ENCODE measurements around the gene NR2F1. TPM values are rescaled to one million over a fixed set of nuclear protein-coding genes. Genes with fewer than 3 reads are reported as not detected.

Gene NR2F1
- total RNA-seq, 2 donors from 2014 or later = 0.22 TPM; not detected in 1

DNA sequence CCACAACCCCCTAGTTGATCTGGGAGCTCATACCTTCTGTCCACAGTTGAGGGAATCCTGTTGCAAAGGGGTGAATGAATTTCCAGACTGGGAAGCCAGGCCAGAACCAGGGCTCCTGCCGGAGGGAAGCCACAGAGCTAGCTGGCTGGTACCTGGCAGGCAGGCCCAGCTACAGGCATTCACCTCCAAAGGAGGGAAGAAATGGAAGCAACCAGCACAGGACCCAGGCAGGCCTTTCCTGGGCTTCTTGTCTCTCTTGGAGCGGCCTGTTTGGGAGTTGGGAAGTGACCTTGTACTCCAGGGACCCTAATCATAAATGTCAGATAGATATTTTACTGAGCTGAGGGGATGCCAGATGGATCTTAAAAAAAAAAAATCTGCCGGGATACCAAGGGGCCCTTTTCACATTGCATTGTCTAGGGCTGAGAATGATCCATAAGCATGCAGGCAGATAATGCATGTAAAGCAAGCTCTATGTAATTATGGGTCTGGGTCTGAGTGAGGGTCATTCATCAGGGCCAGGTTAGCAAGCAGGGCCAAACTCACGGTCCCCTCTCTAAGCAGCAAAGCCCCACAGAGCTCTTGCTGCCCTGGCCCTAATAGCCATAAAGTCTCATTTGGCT, 8.4 kb downstream of the NR2F1 start:
- Histone ChIP-seq H3K36me3 (ENCODE audit: control insufficient read depth, insufficient read depth, low read length) (no peaks in the 10 kb centered on the region), H3K9me3 (ENCODE audit: control insufficient read depth, low read length) (no peaks in the 10 kb centered on the region), H3K27ac (ENCODE audit: low read depth, low read length) (peak overlapping the region; percentile 30), H3K4me1 (ENCODE audit: control insufficient read depth, insufficient read depth, low read length) (peaks cover 13% of the 10 kb centered on the region), H3K4me3 (ENCODE audit: low read length) (no peak overlapping the region), H3K27me3 (ENCODE audit: control insufficient read depth, insufficient read depth, low read length, poor library complexity, severe bottlenecking) (peaks cover 100% of the 10 kb centered on the region), H3K9ac (ENCODE audit: extremely low read depth, low read length, poor library complexity, severe bottlenecking) (no peak overlapping the region)
- H3K27ac Mint-ChIP-seq = no peak overlapping the region
- peaks cover 18% of the 10 kb centered on the region for H3K27me3 Mint-ChIP-seq (ENCODE audit: insufficient read depth)
- no peaks in the 10 kb centered on the region for H3K36me3 Mint-ChIP-seq (ENCODE audit: low read depth)
- peaks cover 22% of the 10 kb centered on the region for H3K4me1 Mint-ChIP-seq
- no peak overlapping the region for H3K4me3 Mint-ChIP-seq
- DNase-seq = no peak
- TF ChIP-seq, protein P1, sequence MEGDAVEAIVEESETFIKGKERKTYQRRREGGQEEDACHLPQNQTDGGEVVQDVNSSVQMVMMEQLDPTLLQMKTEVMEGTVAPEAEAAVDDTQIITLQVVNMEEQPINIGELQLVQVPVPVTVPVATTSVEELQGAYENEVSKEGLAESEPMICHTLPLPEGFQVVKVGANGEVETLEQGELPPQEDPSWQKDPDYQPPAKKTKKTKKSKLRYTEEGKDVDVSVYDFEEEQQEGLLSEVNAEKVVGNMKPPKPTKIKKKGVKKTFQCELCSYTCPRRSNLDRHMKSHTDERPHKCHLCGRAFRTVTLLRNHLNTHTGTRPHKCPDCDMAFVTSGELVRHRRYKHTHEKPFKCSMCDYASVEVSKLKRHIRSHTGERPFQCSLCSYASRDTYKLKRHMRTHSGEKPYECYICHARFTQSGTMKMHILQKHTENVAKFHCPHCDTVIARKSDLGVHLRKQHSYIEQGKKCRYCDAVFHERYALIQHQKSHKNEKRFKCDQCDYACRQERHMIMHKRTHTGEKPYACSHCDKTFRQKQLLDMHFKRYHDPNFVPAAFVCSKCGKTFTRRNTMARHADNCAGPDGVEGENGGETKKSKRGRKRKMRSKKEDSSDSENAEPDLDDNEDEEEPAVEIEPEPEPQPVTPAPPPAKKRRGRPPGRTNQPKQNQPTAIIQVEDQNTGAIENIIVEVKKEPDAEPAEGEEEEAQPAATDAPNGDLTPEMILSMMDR (conservative IDR thresholded peaks at IDR 0.05) = no peak
- H3K9me3 Mint-ChIP-seq = no peaks in the 10 kb centered on the region
- 52 to 77% methylated on average over 3 to 4 of the region's 4 CpGs for WGBS, 2 experiments (ENCODE audit: insufficient coverage in 1 of 2, insufficient read length in 1 of 2)

DNA sequence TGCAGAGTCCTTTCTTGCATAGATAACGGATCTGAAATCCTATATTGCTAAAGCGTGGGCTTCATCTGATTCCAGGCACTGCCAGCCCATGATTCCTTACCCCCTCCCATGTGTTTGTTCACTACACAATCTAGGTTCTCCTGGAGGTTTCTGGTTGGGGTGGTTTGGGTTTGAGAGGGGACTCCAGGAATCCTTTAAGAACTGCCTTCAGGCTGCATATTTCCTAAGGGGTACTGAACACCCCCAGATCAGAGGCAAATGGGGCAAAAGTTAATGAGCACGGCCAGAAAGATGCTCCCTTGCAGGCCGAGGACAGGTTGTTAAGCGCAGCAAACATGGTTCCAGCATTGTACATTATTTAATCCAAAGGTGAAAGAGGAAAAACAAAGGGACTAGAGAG, 9.9 kb downstream of the NR2F1 start:
- Histone ChIP-seq H3K27ac (ENCODE audit: low read depth, low read length) (peak overlapping the region; percentile 44), H3K4me1 (ENCODE audit: control insufficient read depth, insufficient read depth, low read length) (peaks cover 13% of the 10 kb centered on the region), H3K9ac (ENCODE audit: extremely low read depth, low read length, poor library complexity, severe bottlenecking) (no peak overlapping the region), H3K27me3 (ENCODE audit: control insufficient read depth, insufficient read depth, low read length, poor library complexity, severe bottlenecking) (peaks cover 100% of the 10 kb centered on the region), H3K9me3 (ENCODE audit: control insufficient read depth, low read length) (no peaks in the 10 kb centered on the region), H3K36me3 (ENCODE audit: control insufficient read depth, insufficient read depth, low read length) (no peaks in the 10 kb centered on the region), H3K4me3 (ENCODE audit: low read length) (no peak overlapping the region)
- H3K9me3 Mint-ChIP-seq = no peaks in the 10 kb centered on the region
- WGBS, 2 experiments (ENCODE audit: insufficient coverage in 1 of 2, insufficient read length in 1 of 2) = 25 to 67% methylated on average over 1 to 5 of the region's 5 CpGs
- H3K4me1 Mint-ChIP-seq = peaks cover 20% of the 10 kb centered on the region
- no peak overlapping the region for H3K4me3 Mint-ChIP-seq
- H3K27ac Mint-ChIP-seq = no peak overlapping the region
- H3K27me3 Mint-ChIP-seq (ENCODE audit: insufficient read depth) = peaks cover 4% of the 10 kb centered on the region
- TF ChIP-seq, protein P1 (conservative IDR thresholded peaks at IDR 0.05) = no peak
- H3K36me3 Mint-ChIP-seq (ENCODE audit: low read depth) = no peaks in the 10 kb centered on the region
- DNase-seq = no peak

DNA sequence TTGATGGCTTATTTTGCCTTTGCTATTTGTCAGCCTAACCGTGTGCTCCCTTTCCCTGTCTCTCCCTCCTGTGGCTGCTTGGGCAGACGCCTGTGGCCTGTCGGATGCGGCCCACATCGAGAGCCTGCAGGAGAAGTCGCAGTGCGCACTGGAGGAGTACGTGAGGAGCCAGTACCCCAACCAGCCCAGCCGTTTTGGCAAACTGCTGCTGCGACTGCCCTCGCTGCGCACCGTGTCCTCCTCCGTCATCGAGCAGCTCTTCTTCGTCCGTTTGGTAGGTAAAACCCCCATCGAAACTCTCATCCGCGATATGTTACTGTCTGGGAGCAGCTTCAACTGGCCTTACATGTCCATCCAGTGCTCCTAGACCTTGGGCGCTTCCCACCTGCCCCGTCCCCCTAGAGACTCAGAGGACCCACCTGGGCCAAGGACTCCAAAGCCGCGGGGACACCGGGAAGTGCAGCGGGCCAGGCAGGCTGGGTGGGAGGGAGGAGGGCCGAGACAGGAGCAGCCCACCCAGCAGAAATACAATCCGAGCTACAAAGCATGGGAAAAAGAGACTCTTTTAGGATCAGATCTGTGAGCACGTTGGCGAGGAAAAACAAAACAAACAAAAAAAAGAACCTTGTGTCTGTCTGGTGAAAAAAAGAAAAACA, 10.6 kb downstream of the NR2F1 start:
- Mint-ChIP-seq H3K9me3 (no peaks in the 10 kb centered on the region), H3K27me3 (ENCODE audit: insufficient read depth) (no peaks in the 10 kb centered on the region), H3K4me3 (no peak overlapping the region), H3K27ac (no peak overlapping the region), H3K36me3 (ENCODE audit: low read depth) (no peaks in the 10 kb centered on the region), H3K4me1 (peaks cover 23% of the 10 kb centered on the region)
- H3K27me3 ChIP-seq (ENCODE audit: control insufficient read depth, insufficient read depth, low read length, poor library complexity, severe bottlenecking) = peaks cover 100% of the 10 kb centered on the region
- DNase-seq = no peak
- WGBS, 2 experiments (ENCODE audit: insufficient coverage in 1 of 2, insufficient read length in 1 of 2) = 6 to 13% methylated on average over 16 to 30 of the region's 30 CpGs
- H3K9me3 ChIP-seq (ENCODE audit: control insufficient read depth, low read length) = no peaks in the 10 kb centered on the region
- peaks cover 13% of the 10 kb centered on the region for H3K4me1 ChIP-seq (ENCODE audit: control insufficient read depth, insufficient read depth, low read length)
- no peak overlapping the region for H3K4me3 ChIP-seq (ENCODE audit: low read length)
- H3K27ac ChIP-seq (ENCODE audit: low read depth, low read length) = peak overlapping the region; percentile 44
- no peaks in the 10 kb centered on the region for H3K36me3 ChIP-seq (ENCODE audit: control insufficient read depth, insufficient read depth, low read length)
- H3K9ac ChIP-seq (ENCODE audit: extremely low read depth, low read length, poor library complexity, severe bottlenecking) = no peak overlapping the region
- TF ChIP-seq, protein P1 (conservative IDR thresholded peaks at IDR 0.05) = peak; percentile 42

Measured in endodermal cell (in vitro differentiated cells).